ENCODE results near the gene RPL7A.

Gene RPL7A

DNA sequence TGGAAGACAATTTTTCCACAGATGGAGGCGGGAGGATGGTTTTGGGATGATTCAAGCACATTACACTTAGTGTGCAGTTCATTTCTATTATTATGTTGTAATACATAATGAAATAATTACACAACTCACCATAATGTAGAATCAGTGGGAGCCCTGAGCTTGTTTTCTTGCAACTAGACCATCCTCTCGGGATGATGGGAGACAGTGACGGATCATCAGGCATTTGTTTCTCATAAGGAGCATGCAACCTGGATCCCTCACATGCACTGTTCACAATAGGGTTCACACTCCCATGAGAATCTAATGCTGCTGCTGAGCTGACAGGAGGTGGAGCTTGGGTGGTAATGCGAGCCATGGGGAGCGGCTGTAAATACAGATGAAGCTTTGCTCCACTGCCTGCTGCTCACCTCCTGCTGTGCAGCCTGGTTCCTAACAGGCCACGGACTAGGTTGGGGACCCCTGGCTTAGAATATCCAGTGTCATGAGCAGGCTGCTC lies 29.8 kb downstream of the RPL7A start:
- TF ChIP-seq, protein P1, sequence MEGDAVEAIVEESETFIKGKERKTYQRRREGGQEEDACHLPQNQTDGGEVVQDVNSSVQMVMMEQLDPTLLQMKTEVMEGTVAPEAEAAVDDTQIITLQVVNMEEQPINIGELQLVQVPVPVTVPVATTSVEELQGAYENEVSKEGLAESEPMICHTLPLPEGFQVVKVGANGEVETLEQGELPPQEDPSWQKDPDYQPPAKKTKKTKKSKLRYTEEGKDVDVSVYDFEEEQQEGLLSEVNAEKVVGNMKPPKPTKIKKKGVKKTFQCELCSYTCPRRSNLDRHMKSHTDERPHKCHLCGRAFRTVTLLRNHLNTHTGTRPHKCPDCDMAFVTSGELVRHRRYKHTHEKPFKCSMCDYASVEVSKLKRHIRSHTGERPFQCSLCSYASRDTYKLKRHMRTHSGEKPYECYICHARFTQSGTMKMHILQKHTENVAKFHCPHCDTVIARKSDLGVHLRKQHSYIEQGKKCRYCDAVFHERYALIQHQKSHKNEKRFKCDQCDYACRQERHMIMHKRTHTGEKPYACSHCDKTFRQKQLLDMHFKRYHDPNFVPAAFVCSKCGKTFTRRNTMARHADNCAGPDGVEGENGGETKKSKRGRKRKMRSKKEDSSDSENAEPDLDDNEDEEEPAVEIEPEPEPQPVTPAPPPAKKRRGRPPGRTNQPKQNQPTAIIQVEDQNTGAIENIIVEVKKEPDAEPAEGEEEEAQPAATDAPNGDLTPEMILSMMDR (conservative IDR thresholded peaks at IDR 0.05; ENCODE audit: low read length), result no peak
- no peak for TF ChIP-seq EZH2phosphoT487 (IDR thresholded peaks at IDR 0.05; ENCODE audit: borderline replicate concordance)

DNA sequence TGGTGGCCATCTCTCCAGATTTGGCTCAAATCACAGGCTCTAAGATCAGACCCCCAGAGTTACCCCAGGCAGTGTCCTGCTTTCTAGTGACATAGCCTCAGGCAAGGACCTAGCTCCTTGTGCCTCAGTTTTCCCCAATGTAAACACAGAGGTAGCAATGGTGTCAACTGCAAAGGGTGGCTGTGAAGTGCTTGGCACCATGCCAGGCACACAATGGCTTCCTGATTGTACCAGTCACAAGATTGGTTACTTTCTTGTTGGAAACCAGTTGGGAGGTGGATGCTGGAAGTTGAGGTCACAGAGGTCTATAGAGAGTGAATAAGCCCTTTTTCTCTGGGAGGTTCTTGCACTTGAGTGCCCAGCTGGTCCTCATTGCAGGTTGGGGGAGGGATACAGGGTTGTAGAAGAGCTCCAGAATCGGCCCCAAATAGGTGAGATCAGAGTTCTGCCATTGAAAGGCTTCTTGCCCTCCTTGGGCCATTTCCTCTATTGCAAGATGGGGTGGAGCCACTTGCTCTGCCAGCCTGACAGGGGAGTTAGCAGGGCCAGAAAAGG lies 30.5 kb downstream of the RPL7A start:
- no peak overlapping the region for H3K4me3 ChIP-seq (ENCODE audit: low read length, poor library complexity, severe bottlenecking)
- H3K79me2 ChIP-seq (ENCODE audit: insufficient read depth, low read length), result peaks cover 24% of the 10 kb centered on the region
- peaks cover 22% of the 10 kb centered on the region for H4K20me1 ChIP-seq (ENCODE audit: insufficient read depth, low read length, poor library complexity, severe bottlenecking)
- no peaks in the 10 kb centered on the region for H3K27me3 ChIP-seq (ENCODE audit: insufficient read depth, low read length, poor library complexity, severe bottlenecking)
- H3K9ac ChIP-seq (ENCODE audit: low read depth, low read length, poor library complexity, severe bottlenecking), result no peak overlapping the region
- peaks cover 18% of the 10 kb centered on the region for H3K4me1 ChIP-seq (ENCODE audit: insufficient read depth, low read length, poor library complexity, severe bottlenecking)
- no peaks in the 10 kb centered on the region for H3K36me3 ChIP-seq (ENCODE audit: insufficient read depth, low read length)
- no peak for TF ChIP-seq EZH2phosphoT487 (IDR thresholded peaks at IDR 0.05; ENCODE audit: borderline replicate concordance)
- TF ChIP-seq, protein P1 (conservative IDR thresholded peaks at IDR 0.05; ENCODE audit: low read length), result no peak
- no peak overlapping the region for H2AFZ ChIP-seq (ENCODE audit: low read length)
- no peaks in the 10 kb centered on the region for H3F3A ChIP-seq (ENCODE audit: low read depth)
- H3K9me3 ChIP-seq (ENCODE audit: insufficient read depth, low read depth, low read length), result no peaks in the 10 kb centered on the region
- no peaks in the 10 kb centered on the region for H3K9me2 ChIP-seq (replicated peaks; ENCODE audit: low read depth, low read length)
- no peak overlapping the region for H3K4me2 ChIP-seq (ENCODE audit: low read depth, low read length, poor library complexity, severe bottlenecking)

More for the DNA sequence above, 29.8 kb downstream of the RPL7A start:
- H3K4me2 ChIP-seq (ENCODE audit: low read depth, low read length, poor library complexity, severe bottlenecking), result no peak overlapping the region
- H2AFZ ChIP-seq (ENCODE audit: low read length), result no peak overlapping the region
- H3F3A ChIP-seq (ENCODE audit: low read depth), result no peaks in the 10 kb centered on the region
- no peak overlapping the region for H3K4me3 ChIP-seq (ENCODE audit: low read length, poor library complexity, severe bottlenecking)
- no peaks in the 10 kb centered on the region for H3K36me3 ChIP-seq (ENCODE audit: insufficient read depth, low read length)
- no peak overlapping the region for H3K9ac ChIP-seq (ENCODE audit: low read depth, low read length, poor library complexity, severe bottlenecking)
- peaks cover 23% of the 10 kb centered on the region for H3K4me1 ChIP-seq (ENCODE audit: insufficient read depth, low read length, poor library complexity, severe bottlenecking)
- H3K9me3 ChIP-seq (ENCODE audit: insufficient read depth, low read depth, low read length), result no peaks in the 10 kb centered on the region
- peaks cover 29% of the 10 kb centered on the region for H4K20me1 ChIP-seq (ENCODE audit: insufficient read depth, low read length, poor library complexity, severe bottlenecking)
- H3K9me2 ChIP-seq (replicated peaks; ENCODE audit: low read depth, low read length), result no peaks in the 10 kb centered on the region
- no peaks in the 10 kb centered on the region for H3K27me3 ChIP-seq (ENCODE audit: insufficient read depth, low read length, poor library complexity, severe bottlenecking)
- peaks cover 31% of the 10 kb centered on the region for H3K79me2 ChIP-seq (ENCODE audit: insufficient read depth, low read length)

DNA sequence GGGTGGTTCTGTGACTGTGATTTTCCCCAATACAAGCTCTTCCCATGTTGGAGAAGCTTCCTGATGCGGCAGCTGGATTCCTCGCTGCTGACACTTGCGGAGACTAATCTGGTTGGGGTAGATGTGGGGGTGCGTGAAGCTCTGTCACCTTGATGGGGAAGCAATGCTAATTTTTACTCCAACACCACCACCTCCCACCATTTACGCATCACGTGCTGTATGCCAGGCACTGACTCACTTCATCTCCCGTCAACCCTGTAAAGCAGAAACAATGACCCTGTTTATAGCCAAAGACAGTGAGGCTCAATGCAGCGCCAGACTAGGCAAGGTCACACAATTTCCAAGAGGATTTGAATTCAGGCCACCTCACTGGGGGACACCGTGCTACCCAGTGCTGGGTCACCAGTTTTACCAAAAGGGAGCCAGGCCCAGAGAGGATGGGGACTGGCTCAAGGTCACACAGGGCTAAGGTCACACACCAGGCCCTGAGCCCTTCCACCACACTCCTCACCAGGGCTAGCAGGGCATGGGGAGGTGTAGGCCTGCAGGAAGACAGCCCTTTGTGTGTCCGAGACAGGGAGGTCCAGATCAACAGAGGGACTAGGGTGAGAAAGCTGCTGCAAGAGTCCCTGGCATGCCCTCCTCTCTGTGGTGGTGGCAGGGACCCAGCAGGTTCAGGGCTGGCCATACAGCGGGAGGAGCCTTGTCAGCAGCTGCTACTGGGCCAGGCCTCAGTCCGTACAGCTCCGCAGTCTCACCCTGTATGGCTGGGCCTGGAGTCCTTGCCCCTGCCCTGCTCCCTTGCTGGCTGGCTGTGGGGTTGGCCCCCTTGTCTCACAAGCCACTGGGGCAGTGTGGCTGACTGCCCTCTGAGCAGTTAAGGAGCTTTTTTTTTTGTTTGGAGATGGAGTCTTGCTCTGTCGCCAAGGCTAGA lies 31.4 kb downstream of the RPL7A start:
- H3K9me2 ChIP-seq (replicated peaks; ENCODE audit: low read depth, low read length), result no peaks in the 10 kb centered on the region
- H3K9me3 ChIP-seq (ENCODE audit: insufficient read depth, low read depth, low read length), result no peaks in the 10 kb centered on the region
- peaks cover 14% of the 10 kb centered on the region for H3K79me2 ChIP-seq (ENCODE audit: insufficient read depth, low read length)
- no peaks in the 10 kb centered on the region for H3K36me3 ChIP-seq (ENCODE audit: insufficient read depth, low read length)
- no peak overlapping the region for H3K4me2 ChIP-seq (ENCODE audit: low read depth, low read length, poor library complexity, severe bottlenecking)
- TF ChIP-seq EZH2phosphoT487 (IDR thresholded peaks at IDR 0.05; ENCODE audit: borderline replicate concordance), result no peak
- TF ChIP-seq, protein P1 (conservative IDR thresholded peaks at IDR 0.05; ENCODE audit: low read length), result no peak
- no peaks in the 10 kb centered on the region for H3F3A ChIP-seq (ENCODE audit: low read depth)
- no peak overlapping the region for H3K9ac ChIP-seq (ENCODE audit: low read depth, low read length, poor library complexity, severe bottlenecking)
- H4K20me1 ChIP-seq (ENCODE audit: insufficient read depth, low read length, poor library complexity, severe bottlenecking), result peaks cover 13% of the 10 kb centered on the region
- no peak overlapping the region for H3K4me3 ChIP-seq (ENCODE audit: low read length, poor library complexity, severe bottlenecking)
- H3K27me3 ChIP-seq (ENCODE audit: insufficient read depth, low read length, poor library complexity, severe bottlenecking), result no peaks in the 10 kb centered on the region
- no peak overlapping the region for H2AFZ ChIP-seq (ENCODE audit: low read length)
- peaks cover 11% of the 10 kb centered on the region for H3K4me1 ChIP-seq (ENCODE audit: insufficient read depth, low read length, poor library complexity, severe bottlenecking)
